ENCODE results near the gene LSM4.
A peak's percentile ranks its signal among the peaks of the same experiment; 100 is the strongest.
"Not testable (repeated sequence)": the region's sequence is repeated elsewhere in the genome, so short reads cannot be mapped to it uniquely, and the experiment has no call there.

Gene LSM4

GRCh38 chr19:18328340-18329034 lies 5.6 kb upstream of the LSM4 start:
- H3K4me3 Mint-ChIP-seq, result peak overlapping the region; percentile 80
- TF ChIP-seq CTCF (IDR thresholded peaks at IDR 0.05), result peak; percentile 85
- H3K27me3 Mint-ChIP-seq (ENCODE audit: low read depth, poor library complexity), result peaks cover 4% of the 10 kb centered on the region
- peak; percentile 85 for DNase-seq
- peaks cover 38% of the 10 kb centered on the region for H3K4me1 Mint-ChIP-seq
- no peaks in the 10 kb centered on the region for H3K36me3 Mint-ChIP-seq (ENCODE audit: low read depth)
- H3K9me3 Mint-ChIP-seq, result no peaks in the 10 kb centered on the region
- H3K27ac Mint-ChIP-seq, result peak overlapping the region; percentile 96

- no peaks in the 10 kb centered on the region for H3K27me3 Mint-ChIP-seq (ENCODE audit: low read depth, poor library complexity)
- TF ChIP-seq CTCF (IDR thresholded peaks at IDR 0.05), result no peak
- H3K36me3 Mint-ChIP-seq (ENCODE audit: low read depth), result no peaks in the 10 kb centered on the region
- DNase-seq, result no peak
- no peaks in the 10 kb centered on the region for H3K9me3 Mint-ChIP-seq
- H3K4me1 Mint-ChIP-seq, result peaks cover 51% of the 10 kb centered on the region
- H3K27ac Mint-ChIP-seq, result no peak overlapping the region
- H3K4me3 Mint-ChIP-seq, result no peak overlapping the region
These were observed 3.9 kb upstream of the LSM4 start for GRCh38 chr19:18326772-18327171.

DNA sequence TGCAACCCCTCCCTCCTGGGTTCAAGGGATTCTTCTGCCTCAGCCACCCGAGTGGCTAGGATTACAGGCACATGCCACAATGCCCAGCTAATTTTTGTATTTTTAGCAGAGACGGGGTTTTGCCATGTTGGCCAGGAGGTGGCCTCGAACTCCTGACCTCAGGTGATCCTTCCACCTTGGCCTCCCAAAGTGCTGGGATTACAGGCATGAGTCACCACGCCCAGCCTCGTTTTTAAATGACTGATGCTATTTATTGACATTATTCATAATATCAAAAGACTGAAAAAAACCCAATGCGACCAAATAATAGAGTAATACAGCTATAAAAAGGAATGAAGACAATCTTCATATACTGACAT lies 1.5 kb upstream of the LSM4 start:
- not testable (repeated sequence) for H3K27ac Mint-ChIP-seq; DNase-seq; H3K27me3 Mint-ChIP-seq (ENCODE audit: low read depth, poor library complexity); H3K4me3 Mint-ChIP-seq; H3K36me3 Mint-ChIP-seq (ENCODE audit: low read depth); H3K9me3 Mint-ChIP-seq
- H3K4me1 Mint-ChIP-seq, result peaks cover 58% of the 10 kb centered on the region

DNA sequence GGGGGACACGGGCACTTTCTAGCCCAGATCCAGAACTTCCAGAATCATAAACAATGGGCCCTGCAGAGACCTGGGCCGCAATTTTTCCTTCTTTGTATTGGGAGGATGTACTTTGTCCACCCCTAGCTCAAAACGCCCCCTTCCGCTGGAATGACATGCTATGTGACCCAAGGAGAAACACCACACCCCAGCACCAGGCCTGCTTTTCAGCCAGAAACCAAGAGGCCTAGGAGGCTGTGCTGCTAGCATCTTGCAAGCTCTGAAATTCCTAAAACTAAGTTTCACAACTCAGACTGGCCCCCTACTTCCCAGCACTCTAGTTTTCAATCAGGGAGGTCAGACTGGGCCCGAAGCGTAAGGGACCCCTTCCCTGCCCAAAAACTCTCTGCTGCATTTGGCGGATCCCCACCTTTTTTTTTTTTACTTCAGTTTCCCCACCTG lies 538 bp downstream of the LSM4 start:
- Mint-ChIP-seq H3K36me3 (ENCODE audit: low read depth) (peaks cover 6% of the 10 kb centered on the region), H3K27ac (peak overlapping the region; percentile 67), H3K4me1 (peaks cover 51% of the 10 kb centered on the region), H3K9me3 (no peaks in the 10 kb centered on the region), H3K4me3 (peak overlapping the region; percentile 84), H3K27me3 (ENCODE audit: low read depth, poor library complexity) (peaks cover 6% of the 10 kb centered on the region)
- no peak for TF ChIP-seq CTCF (IDR thresholded peaks at IDR 0.05)
- DNase-seq, result peak; percentile 57

GRCh38 chr19:18321734-18322102 lies 1.2 kb downstream of the LSM4 start:
- peaks cover 6% of the 10 kb centered on the region for H3K27me3 Mint-ChIP-seq (ENCODE audit: low read depth, poor library complexity)
- peaks cover 51% of the 10 kb centered on the region for H3K4me1 Mint-ChIP-seq
- peak overlapping the region; percentile 67 for H3K27ac Mint-ChIP-seq
- H3K36me3 Mint-ChIP-seq (ENCODE audit: low read depth), result peaks cover 6% of the 10 kb centered on the region
- no peak for DNase-seq
- no peak for TF ChIP-seq CTCF (IDR thresholded peaks at IDR 0.05)
- H3K4me3 Mint-ChIP-seq, result peak overlapping the region; percentile 84
- H3K9me3 Mint-ChIP-seq, result no peaks in the 10 kb centered on the region

GRCh38 chr19:18320865-18321733 lies 1.8 kb downstream of the LSM4 start:
- H3K36me3 Mint-ChIP-seq (ENCODE audit: low read depth), result peaks cover 6% of the 10 kb centered on the region
- no peak for DNase-seq
- no peak overlapping the region for H3K27ac Mint-ChIP-seq
- H3K27me3 Mint-ChIP-seq (ENCODE audit: low read depth, poor library complexity), result peaks cover 6% of the 10 kb centered on the region
- no peaks in the 10 kb centered on the region for H3K9me3 Mint-ChIP-seq
- peak overlapping the region; percentile 84 for H3K4me3 Mint-ChIP-seq
- peaks cover 51% of the 10 kb centered on the region for H3K4me1 Mint-ChIP-seq
- TF ChIP-seq CTCF (IDR thresholded peaks at IDR 0.05), result no peak
